ENCODE measurements around the gene ANKRD17.
"Not testable (repeated sequence)": the region's sequence is repeated elsewhere in the genome, so short reads cannot be mapped to it uniquely, and the experiment has no call there.

ANKRD17 gene

DNA sequence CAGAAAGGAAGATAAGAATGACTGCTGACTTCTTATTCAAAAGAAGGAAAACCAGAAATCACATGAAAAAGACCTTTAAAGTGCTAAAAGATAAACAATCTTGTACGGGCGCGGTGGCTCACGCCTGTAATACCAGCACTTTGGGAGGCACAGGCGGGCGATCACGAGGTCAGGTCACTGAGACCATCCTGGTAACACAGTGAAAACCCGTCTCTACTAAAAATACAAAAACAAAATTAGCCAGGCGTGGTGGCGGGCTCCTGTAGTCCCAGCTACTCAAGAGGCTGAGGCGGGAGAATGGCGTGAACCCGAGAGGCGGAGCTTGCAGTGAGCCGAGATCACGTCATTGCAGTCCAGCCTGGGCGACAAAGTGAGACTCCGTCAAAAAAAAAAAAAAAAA is 54.6 kb downstream of the ANKRD17 start:
- DNase-seq (ENCODE audit: low read depth) = not testable (repeated sequence)

DNA sequence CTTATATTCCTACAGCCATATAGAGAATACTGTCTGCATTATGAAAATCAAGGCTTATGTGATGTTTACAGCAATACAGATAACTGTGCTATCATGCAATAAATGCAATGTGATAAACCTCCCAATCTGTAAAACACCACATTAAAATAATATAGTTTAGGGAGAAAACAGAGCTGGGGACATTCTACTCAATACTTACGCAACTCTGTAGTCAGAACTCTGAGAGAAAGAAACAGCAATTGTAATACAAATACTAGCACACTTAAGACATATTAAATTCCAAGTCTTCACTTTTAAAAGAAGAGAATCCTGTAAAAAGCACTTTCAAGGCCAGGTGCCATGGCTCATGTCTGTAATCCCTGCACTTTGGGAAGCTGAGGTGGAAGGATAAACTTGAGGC is 61.4 kb downstream of the ANKRD17 start:
- DNase-seq (ENCODE audit: low read depth) = no peak

DNA sequence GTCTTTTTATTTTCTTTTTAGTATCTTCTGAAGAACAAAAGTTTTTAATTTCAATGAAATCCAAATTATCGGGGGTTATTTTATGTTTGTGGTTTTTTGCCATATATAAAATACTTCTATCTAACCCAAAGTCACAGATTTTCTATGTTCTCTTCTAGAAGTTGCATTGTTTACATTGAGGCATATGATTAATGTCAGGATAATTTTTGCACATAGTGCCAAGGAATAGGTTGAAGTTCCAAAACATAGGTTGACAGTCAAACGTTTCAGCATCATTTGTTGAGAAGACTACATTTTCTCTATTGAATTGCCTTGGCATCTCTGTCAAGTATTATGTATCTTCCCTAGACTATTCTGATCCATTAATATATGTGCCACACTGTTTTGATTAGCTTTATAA is 64.5 kb downstream of the ANKRD17 start:
- DNase-seq (ENCODE audit: low read depth) = no peak

DNA sequence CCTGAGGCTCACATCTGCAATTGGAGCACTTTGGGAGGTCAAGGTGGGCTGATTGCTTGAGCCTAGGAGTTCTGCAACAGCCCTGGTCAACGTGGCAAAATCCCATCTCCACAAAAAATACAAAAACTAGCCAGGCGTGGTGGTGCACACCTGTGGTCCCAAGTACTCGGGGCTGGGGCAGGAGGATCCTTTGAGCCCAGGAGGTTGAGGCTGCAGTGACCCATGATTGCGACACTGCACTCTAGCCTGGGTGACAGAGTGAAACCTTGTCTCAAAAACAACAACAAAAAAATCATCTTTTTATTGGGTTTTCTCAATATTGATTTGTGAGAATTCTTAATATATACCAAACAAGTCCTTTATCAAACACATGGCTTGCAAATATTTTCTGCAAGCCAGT is 64.9 kb downstream of the ANKRD17 start:
- no peak for DNase-seq (ENCODE audit: low read depth)

DNA sequence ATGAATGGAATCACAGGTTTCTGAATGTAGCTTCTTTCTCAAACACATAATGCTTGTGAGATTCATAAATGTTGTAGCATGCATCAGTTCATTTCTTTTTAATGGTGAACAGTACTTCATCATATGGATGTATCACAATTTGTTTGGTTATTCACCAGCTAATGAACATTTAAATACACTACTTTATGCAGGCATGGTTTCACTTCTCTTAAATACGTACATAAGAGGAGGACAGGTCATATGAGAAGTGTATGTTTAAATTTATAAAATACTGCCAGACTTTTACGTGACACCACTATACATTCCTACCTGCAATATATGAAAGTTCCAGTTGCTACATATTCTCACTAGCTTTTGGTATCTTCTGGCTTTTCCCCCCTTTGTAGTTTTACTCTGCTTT is 65.4 kb downstream of the ANKRD17 start:
- DNase-seq (ENCODE audit: low read depth) = no peak

DNA sequence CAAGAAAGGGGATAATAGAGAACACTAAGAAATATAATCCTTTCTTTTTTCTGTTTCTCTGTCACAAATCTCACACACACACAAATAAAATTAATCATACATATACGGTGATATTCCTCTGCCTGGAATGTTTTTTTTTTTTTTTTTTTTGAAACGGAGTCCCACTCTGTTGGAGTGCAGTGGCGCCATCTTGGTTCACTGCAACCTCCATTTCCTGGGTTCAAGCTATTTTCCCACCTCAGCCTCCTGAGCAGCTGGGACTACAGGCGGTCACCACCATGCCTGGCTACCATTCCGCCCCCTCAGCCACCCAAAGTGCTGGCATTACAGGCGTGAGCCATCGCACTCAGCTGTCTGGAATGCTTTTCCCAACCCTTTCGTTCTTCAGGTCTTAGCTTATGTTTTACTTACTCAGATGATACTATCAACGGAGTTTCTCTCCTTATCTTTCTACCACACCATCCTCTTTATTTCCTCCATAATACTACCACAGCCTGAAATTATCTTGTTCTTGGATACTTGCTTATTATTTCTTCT is 69.3 kb downstream of the ANKRD17 start:
- no peak for DNase-seq (ENCODE audit: low read depth)

DNA sequence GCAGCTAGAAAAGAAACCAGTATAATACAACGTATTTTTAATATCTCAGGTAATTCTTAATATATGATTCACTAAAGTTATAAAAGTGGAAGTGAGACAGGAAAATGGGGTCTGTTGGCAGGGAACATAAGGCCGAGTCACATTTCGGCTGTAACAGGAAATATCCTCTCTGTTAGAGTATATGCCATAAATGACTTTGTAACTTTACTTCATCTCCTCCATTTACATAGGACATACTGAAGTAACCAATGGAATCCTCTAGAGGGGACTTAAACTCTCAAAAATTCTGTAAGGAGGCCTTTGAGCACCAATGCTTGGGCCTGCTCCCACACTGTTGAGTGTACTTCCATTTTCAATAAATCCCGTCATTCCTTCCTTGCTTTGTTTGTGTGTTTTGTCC is 71.3 kb downstream of the ANKRD17 start:
- no peak for DNase-seq (ENCODE audit: low read depth)

DNA sequence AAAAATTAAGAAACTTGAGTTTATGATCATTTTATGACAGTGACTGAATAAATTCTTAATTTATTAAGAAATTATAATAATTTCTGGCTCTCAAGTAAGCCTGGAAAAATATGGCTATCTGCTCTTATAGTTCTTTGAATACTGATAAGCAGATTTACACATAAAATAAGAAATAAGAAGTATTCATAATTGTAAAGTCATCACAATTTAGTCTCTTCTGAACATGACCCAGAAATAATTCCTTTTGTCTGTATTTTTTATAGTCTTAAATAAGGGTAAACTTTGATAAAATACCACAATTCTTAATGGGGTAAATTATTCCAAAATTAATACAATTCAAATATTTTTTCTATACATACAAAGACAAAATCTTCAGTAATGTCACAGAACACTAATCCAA is 72.7 kb downstream of the ANKRD17 start:
- no peak for DNase-seq (ENCODE audit: low read depth)

DNA sequence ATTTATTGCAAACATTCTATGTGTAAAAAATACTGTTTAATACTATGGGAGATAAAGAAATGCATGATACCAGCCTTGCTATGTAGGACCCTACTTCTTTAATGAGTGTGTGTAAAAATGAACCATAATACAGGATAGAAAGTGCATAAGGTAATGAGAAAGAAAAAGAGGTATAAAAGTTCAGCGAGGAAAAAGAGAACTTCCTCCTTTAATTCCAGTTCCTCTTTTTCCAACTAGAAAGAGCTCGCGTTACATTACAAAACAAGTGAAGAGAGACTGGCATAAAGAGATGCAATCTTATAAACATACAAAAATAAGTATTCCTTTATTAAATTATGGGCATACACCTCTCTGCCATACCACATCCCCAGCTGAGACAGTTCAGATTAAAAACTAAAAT is 77.4 kb downstream of the ANKRD17 start:
- DNase-seq (ENCODE audit: low read depth) = no peak

DNA sequence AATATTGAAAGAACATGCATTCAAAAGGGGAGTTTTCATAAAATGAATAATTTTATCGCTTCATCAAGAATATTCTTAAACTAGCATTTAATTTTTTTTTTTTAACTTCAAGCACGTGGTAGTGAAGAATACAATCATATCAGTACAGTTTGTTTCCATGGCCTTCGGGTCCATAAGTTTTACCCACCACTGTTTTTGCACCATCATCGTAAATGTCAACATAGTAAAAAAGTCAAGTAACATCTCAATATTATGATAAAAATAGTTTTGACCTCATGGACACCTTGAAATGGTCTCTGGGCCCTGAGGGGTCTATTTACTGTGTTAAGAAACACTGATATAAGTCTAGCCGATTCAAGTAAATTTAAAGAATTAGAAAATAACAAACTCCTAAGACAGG is 80.2 kb downstream of the ANKRD17 start:
- no peak for DNase-seq (ENCODE audit: low read depth)

DNA sequence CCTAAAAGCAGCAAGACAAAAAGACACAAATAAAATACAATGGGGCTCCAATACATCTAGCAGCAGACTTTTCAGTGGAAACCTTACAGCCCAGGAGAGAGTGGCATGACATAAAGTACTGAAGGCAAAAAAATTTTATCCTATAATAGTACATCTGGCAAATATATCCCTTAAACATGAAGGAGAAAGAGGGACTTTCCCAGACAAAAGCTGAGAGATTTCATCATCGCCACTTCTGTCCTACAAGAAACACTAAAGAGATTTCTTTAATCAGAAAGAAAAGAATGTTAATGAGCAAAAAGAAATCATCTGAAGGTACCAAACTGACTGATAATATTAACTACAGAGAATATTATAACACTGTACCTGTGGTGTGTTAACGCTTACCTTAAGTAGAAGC is 86.4 kb downstream of the ANKRD17 start:
- no peak for DNase-seq (ENCODE audit: low read depth)

DNA sequence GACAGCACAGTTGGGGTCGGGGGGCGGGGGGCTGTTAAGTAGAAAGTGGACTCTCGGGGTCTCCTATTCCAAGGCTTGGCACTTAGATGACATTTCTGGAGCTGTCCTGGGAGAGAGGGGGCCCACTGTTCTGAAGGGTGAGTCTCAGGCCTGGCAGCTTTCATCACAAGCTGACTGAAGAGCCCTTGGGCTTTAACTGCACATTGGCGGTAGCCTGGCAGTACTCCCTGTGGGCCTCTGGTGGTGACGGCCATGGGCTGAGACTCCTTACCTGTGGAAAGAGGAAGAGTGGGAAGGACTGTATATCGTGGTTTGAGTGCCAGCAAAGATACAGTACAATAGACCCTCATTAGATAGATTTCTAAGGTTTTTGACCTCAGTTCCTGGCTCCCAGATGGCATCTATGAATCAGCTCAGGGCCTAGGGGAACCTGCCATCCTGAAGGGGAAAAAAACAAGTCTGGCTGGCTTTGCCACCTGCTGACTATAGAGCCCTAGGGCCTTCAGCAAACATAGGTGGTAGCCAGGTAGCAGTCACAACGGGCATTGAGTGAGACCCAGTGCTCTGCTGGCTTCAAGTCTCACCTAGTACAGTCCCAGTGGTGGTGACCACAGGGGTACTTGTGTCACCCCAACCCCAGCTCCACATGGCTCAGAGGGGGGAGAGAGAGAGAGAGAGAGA is 87.9 kb downstream of the ANKRD17 start:
- DNase-seq (ENCODE audit: low read depth) = no peak

DNA sequence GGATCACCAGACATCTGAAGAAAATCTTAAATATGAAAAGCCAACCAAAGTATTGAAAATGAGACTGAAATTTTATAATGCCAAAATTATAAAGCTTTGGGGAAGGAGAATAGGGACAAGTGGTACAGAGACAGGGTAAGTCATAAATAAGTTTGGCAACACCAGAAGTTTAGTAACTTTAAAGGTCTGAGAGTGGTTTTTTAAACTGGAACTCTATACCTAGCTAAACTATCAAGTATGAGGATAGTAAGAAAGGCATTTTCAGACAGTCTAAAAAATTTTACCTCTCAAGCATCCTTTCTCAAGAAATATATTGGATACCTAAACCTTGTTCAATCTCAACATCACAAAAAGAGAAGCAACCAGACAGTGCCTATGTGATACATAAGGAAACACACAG is 92.4 kb downstream of the ANKRD17 start:
- no peak for DNase-seq (ENCODE audit: low read depth)

DNA sequence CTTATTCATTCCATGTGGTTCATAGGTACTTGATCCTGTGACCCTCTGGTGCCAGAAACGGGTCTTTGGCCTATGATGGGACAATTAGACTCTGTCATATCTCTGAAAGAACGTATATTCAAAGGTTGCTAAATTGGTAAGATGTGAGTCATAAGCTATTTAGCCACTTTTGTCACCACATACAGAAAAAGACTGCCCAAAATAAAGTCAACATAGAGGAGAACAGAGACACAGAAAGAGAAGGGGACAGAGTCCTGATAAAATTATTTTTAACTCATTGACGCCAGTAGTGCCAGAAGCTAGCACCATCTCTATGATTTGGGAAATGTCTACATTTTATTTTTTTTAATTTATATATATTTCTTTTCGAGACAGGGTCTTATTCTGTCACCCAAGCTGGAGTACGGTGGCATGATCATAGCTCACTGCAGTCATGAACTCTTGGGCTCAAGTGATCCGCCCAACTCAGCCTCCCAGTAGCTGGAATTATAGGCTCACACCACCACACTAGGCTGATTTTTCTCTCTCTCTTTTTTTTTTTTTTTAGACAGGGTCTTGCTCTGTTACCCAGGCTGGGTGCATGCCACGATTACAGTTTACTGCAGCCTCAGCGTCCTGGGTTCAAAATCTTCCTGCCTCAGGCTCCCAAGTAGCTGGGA is 96.9 kb downstream of the ANKRD17 start:
- no peak for DNase-seq (ENCODE audit: low read depth)

DNA sequence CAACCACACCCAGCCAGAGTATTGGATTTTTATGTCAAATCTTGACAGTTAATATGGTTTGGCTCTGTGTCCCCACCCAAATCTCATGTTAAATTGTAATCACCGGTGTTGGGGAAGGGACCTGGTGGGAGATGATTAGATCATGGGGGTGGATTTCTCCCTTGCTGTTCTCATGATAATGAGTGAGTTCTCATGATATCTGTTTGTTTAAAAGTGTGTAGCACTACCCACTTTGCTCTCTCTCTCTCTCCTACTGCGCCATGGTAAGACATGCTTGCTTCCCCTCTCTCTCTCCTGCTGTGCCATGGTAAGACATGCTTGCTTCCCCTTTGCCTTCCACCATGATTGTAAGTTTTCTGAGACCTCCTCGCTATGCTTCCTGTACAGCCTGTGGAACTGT is 102.2 kb downstream of the ANKRD17 start:
- no peak for DNase-seq (ENCODE audit: low read depth)

DNA sequence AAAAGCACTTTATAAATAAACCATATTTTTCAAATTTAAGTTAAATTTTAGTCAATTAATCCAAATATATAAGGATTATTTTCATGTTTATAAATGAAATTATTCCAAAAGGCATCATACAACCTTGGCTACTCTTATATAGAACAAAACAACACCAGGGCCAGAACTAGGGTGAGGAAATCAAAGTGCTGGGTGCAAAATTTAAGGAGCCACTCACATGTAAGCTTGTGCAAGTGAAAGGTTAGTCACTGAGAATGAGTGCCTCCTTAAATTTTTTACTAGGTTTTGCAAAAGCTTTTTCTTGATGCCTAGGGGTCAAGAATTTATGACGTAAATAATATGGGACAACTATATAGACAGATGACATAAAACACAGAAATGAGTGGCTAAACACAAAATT is 105.7 kb downstream of the ANKRD17 start:
- no peak for DNase-seq (ENCODE audit: low read depth)

DNA sequence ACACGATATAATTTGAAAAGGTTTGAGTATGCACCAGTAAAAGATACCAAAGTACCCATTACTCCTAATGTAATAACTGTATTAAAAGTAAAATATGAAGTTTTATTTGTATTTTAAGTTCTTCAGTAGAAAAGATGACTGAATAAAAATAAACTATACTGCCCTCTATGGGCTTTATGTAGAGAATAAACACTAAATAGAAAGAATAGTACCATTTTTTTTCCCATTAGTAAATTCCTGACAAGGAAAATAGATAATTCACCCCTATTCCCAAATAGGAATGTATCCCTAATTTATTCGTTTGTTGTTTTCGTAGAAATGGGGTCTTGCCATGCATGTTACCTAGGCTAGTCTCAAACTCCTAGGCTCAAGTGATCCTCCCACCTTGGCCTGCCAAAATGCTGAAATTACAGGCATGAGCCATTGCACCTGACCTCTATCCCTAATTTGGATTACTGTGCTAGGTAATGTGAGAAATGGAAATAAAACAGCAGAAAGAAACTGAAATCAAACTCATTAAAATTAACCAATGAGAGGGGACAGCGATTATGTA is 115.5 kb downstream of the ANKRD17 start:
- DNase-seq (ENCODE audit: low read depth) = no peak

DNA sequence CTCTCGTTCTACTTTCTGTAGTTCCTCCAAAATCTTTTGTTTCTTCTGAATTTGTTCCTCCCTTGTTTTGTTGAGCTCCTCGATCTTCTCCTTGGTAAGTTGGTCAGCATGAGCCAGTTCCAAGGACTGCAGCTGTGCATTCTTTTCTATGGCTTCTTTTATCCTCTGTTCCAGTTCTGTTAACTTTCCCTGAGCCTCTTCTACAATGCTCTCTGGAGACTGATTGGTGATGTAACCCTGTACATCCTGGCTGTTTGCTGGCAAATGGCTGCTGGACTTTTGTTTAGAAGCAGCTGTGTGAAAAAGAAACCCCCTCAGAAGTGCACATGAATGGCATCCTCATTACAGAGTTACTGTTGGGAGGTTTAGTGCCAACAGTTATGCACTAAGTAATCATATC is 118.6 kb downstream of the ANKRD17 start:
- no peak for DNase-seq (ENCODE audit: low read depth)

DNA sequence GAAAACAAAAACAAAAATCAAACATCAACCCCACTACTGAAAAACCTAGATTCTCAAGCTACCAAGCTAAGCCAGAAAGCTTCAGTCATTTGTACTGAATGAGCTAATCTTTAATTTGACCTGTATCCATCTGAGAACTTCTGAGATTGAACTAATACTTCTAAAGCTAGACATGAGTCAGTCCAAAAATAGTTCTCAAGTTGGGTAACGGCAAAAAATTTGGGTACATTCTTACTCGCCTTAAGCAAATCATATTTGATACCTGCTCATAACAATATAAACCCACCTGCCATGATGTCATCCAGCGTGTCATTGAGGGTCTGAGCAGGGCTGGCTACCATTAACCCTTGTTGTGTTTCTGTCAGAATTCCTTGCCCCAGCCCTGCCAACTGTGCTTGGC is 119.4 kb downstream of the ANKRD17 start:
- DNase-seq (ENCODE audit: low read depth) = no peak

DNA sequence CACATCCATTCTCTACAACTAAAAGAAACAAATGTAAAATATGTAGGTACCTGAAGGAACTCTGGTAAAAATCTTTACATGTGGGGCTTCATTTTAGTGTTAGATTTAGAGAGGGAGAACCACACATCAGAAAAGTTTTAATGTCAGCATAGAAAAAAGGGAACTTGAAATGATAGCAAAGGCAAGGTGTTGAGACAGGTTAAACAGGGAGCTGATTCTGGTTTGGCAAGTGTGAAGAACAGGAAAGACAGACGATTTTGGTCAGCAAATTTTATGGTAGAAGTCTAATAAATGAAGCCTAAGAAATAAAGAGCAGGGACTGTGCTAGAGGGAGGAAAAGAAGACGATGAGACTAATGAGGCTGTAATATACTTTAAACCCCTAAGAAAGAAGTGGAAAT is 121.5 kb downstream of the ANKRD17 start:
- DNase-seq (ENCODE audit: low read depth) = no peak

DNA sequence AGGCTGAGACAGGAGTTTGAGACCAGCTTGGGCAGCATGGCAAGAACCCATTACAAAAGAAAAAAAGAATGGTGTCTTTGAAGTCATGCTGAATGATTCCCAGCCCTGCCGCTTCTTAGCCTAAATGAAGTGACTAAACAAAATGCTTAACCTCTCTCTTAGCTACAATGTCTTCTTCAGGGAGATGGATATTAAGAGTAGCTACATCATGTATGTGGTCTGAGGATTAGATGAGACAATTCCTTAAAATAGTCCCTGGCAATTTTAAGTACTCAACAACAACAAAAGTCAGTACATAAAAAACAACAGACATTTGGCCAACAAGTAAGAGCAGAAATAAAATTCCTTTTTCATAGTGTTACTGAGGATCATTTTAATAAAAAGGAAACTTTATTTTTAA is 124.8 kb downstream of the ANKRD17 start:
- DNase-seq (ENCODE audit: low read depth) = no peak

DNA sequence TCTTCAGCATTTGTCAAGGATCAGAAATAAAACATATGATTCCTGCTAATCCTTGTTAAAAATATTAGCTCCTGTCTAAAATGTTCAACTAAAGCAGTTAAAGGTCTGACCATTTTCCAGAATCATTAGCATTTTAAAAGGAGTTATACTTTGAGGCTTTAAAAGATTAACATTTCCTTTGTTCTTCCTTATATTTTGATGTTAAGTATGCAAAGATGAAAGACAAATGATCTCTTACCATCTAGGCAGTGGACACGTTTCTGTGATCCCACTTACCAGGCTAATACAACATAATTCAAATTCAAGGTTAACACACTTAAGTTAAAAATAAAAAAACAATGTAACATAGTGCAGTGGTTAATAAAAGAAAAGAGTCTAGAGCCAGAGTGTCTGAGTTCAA is 127.3 kb downstream of the ANKRD17 start:
- no peak for DNase-seq (ENCODE audit: low read depth)

DNA sequence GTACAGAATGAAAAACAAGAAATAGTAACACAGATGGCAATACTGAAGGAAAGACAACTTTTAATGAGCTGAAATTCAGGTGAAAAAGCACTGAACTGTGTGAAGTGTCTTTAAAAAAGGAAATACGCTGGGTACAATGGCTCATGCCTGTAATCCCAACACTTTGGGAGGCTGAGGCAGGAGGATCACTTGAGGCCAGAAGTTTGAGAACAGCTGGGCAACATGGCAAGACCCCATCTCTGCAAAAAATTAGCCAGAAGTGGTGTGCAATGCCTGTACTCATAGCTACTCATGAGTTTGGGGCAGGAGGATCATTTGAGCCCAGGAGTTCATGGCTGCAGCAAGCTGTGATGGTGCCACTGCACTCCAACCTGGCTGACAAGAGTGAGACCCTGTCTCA is 129.3 kb downstream of the ANKRD17 start:
- DNase-seq (ENCODE audit: low read depth) = no peak

Data from stromal cell of bone marrow (primary cell).